ENCODE data around the gene ERBB3.
"Not testable (repeated sequence)": the region's sequence is repeated elsewhere in the genome, so short reads cannot be mapped to it uniquely, and the experiment has no call there.

ERBB3 gene

GRCh38 chr12:56040963-56041551 lies 38.9 kb upstream of the ERBB3 start:
- TF ChIP-seq, protein P1, sequence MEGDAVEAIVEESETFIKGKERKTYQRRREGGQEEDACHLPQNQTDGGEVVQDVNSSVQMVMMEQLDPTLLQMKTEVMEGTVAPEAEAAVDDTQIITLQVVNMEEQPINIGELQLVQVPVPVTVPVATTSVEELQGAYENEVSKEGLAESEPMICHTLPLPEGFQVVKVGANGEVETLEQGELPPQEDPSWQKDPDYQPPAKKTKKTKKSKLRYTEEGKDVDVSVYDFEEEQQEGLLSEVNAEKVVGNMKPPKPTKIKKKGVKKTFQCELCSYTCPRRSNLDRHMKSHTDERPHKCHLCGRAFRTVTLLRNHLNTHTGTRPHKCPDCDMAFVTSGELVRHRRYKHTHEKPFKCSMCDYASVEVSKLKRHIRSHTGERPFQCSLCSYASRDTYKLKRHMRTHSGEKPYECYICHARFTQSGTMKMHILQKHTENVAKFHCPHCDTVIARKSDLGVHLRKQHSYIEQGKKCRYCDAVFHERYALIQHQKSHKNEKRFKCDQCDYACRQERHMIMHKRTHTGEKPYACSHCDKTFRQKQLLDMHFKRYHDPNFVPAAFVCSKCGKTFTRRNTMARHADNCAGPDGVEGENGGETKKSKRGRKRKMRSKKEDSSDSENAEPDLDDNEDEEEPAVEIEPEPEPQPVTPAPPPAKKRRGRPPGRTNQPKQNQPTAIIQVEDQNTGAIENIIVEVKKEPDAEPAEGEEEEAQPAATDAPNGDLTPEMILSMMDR (IDR thresholded peaks at IDR 0.05; ENCODE audit: low read depth, low read length, missing control alignments): no peak
- H3K4me3 ChIP-seq (replicated peaks; ENCODE audit: low read depth, low read length): peak overlapping the region; percentile 41
- DNase-seq (ENCODE audit: extremely low read depth, low read depth): no peak

DNA sequence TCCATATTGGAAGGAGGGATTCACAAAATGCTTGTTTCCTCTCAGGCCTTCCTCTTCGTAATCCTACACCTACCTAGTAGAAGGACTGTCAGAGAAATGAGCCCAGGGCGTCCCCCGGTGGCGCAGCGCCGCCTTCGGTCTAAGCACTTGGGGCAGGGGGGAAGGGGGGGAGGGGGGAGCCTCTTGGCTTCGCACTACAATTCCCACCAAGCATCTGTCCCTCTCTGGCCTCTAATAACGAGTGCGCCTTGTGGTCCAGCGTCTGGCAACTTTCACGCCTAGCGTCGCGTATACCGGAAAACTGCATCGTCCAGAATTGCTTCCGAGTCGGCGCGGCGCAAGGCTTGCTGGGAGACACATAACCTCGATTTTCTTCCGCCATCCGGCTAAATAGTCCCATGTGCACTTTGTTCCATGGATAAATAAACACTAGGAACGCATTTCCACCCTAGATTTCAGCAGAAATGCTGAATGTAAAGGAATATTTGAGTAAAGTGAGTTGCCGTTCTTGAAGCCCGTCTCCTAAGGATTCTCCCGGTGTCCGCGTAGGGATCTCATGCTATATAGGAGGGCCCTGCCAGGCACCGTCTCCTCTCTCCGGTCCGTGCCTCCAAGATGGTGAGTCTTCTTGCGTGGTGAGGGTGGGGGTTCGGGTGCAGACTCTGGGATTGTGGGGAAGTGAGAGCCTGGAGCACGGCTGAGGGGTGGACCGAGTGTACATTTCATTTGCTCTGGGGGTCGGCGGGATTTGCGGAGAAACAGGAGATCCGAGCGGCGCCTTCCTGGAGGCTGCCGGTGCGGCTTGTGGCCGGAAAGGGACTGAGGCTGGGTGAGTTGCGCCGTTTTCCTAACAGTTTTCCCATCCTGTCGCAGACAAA lies 38.2 kb upstream of the ERBB3 start, which contains the start of gene RPS26:
RPS26 (plus strand) TSS at position 367 of the 878 bp plus-strand sequence; CDS start at position 616, 249 bp downstream.
- peak; percentile 100 for DNase-seq (ENCODE audit: extremely low read depth, low read depth)
- TF ChIP-seq, protein P1 (IDR thresholded peaks at IDR 0.05; ENCODE audit: low read depth, low read length, missing control alignments): peak; percentile 39
- peak within 1 kb of the TSS; percentile 95 for H3K4me3 ChIP-seq (replicated peaks; ENCODE audit: low read depth, low read length)

DNA sequence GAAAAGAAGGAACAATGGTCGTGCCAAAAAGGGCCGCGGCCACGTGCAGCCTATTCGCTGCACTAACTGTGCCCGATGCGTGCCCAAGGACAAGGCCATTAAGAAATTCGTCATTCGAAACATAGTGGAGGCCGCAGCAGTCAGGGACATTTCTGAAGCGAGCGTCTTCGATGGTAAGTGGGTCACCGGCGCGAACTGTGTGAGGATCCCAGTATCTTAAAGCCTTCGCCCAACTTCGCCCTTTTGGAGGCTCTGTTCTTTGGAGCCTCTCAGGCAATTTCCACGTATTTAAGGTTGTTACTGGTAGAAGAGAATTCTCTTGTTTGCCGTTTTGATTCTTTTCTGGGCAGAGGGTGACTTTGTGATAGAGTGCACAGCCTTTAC lies 37.5 kb upstream of the ERBB3 start:
- not testable (repeated sequence) for DNase-seq (ENCODE audit: extremely low read depth, low read depth)

GRCh38 chr12:56042843-56043242 lies 37.1 kb upstream of the ERBB3 start:
- TF ChIP-seq, protein P1 (IDR thresholded peaks at IDR 0.05; ENCODE audit: low read depth, low read length, missing control alignments): no peak
- H3K4me3 ChIP-seq (replicated peaks; ENCODE audit: low read depth, low read length): peak overlapping the region; percentile 95
- no peak for DNase-seq (ENCODE audit: extremely low read depth, low read depth)

More for the DNA sequence above, 37.5 kb upstream of the ERBB3 start:
- peak overlapping the region; percentile 95 for H3K4me3 ChIP-seq (replicated peaks; ENCODE audit: low read depth, low read length)

- TF ChIP-seq, protein P1 (IDR thresholded peaks at IDR 0.05; ENCODE audit: low read depth, low read length, missing control alignments): no peak
- DNase-seq (ENCODE audit: extremely low read depth, low read depth): no peak
- no peak overlapping the region for H3K4me3 ChIP-seq (replicated peaks; ENCODE audit: low read depth, low read length)
These were observed 33.8 kb upstream of the ERBB3 start for GRCh38 chr12:56046027-56046780.

DNA sequence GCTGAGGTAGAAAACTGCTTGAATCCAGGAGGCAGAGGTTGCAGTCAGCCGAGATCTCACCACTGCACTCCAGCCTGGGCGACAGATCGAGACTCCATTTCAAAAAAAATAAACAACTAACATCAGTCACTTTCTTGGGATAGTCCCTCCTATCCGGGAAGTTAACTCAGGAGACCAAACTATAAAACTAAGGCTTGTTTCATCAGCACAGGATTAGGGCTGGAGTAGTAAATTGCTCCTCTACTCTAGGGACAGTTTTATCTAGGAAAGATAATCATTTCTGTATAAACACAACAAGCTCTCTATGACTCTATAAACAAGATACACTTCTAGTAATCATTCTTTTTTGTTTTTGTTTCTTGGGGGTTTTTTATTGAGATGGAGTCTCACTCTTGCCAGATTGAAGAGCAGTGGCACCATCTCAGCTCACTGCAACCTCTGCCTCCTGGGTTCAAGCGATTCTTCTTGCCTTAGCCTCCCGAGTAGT lies 26.5 kb upstream of the ERBB3 start:
- no peak for DNase-seq (ENCODE audit: extremely low read depth, low read depth)
- no peak overlapping the region for H3K4me3 ChIP-seq (replicated peaks; ENCODE audit: low read depth, low read length)
- TF ChIP-seq, protein P1 (IDR thresholded peaks at IDR 0.05; ENCODE audit: low read depth, low read length, missing control alignments): no peak

- not testable (repeated sequence) for H3K4me3 ChIP-seq (replicated peaks; ENCODE audit: low read depth, low read length); DNase-seq (ENCODE audit: extremely low read depth, low read depth)
These were observed 20.0 kb upstream of the ERBB3 start for GRCh38 chr12:56059964-56060363.

Data from HFF-Myc (cell line).